DMS53 treated with DMSO at 0.1 percent for 48 hours (cell line): Measurements from ENCODE around the gene NCBP1.
A peak's percentile ranks its signal among the peaks of the same experiment; 100 is the strongest.
"Not testable (repeated sequence)": the region's sequence is repeated elsewhere in the genome, so short reads cannot be mapped to it uniquely, and the experiment has no call there.

Experiments used
- DNase-seq: peaks from one replicate; lab custom pipeline; 2025; ENCODE audit not compliant: unreplicated experiment; lab: John Stamatoyannopoulos, UW

NCBP1 gene

GRCh38 chr9:97632985-97633858 is at the start of gene NCBP1, which contains the start of gene TSTD2:
Gene NCBP1 (plus strand): TSS chr9:97633821. CDS start chr9:97633882, 61 bp downstream.
Gene TSTD2 (minus strand): TSS chr9:97633368. CDS start chr9:97627562, 5,806 bp downstream.
- DNase-seq: peak; percentile 92

GRCh38 chr9:97584778-97585177 is 48.8 kb upstream of the NCBP1 start:
- DNase-seq: not testable (repeated sequence)

- not testable (repeated sequence) for DNase-seq
These were observed 46.7 kb upstream of the NCBP1 start for GRCh38 chr9:97586909-97587308.

- no peak for DNase-seq
These were observed 42.1 kb upstream of the NCBP1 start for GRCh38 chr9:97591535-97591934.

- DNase-seq: no peak
These were observed 41.5 kb upstream of the NCBP1 start for GRCh38 chr9:97592126-97592525.

GRCh38 chr9:97593960-97594359 is 39.7 kb upstream of the NCBP1 start:
- DNase-seq: no peak

- DNase-seq: no peak
These were observed 39.2 kb upstream of the NCBP1 start for GRCh38 chr9:97594381-97594921.

GRCh38 chr9:97596906-97597305 is 36.7 kb upstream of the NCBP1 start:
- no peak for DNase-seq

GRCh38 chr9:97598461-97599288 is 34.9 kb upstream of the NCBP1 start:
- DNase-seq: peak; percentile 57

GRCh38 chr9:97599314-97599846 is 34.2 kb upstream of the NCBP1 start:
- DNase-seq: no peak

- no peak for DNase-seq
These were observed 32.9 kb upstream of the NCBP1 start for GRCh38 chr9:97600531-97601227.

- no peak for DNase-seq
These were observed 32.3 kb upstream of the NCBP1 start for GRCh38 chr9:97601228-97601898.

GRCh38 chr9:97602430-97602829 is 31.2 kb upstream of the NCBP1 start:
- DNase-seq: no peak

GRCh38 chr9:97604901-97605645 is 28.5 kb upstream of the NCBP1 start:
- DNase-seq: no peak

- peak; percentile 10 for DNase-seq
These were observed 18.1 kb upstream of the NCBP1 start for GRCh38 chr9:97615439-97616072.

GRCh38 chr9:97617939-97618416 is 15.6 kb upstream of the NCBP1 start:
- no peak for DNase-seq

- not testable (repeated sequence) for DNase-seq
These were observed 13.6 kb upstream of the NCBP1 start for GRCh38 chr9:97620063-97620462.

- DNase-seq: not testable (repeated sequence)
These were observed 11.1 kb upstream of the NCBP1 start for GRCh38 chr9:97622483-97622882.

GRCh38 chr9:97623946-97624345 is 9.7 kb upstream of the NCBP1 start:
- no peak for DNase-seq
